K562 (cell line): ENCODE data around the gene COX11. TPM values are rescaled to one million over a fixed set of nuclear protein-coding genes. Genes with fewer than 3 reads are reported as not detected.

ENCODE experiments used
- ATAC-seq: fragments of 200-7000 bp; cut with Tn5 transposase; 3 replicates; pipeline ENCODE4 v1.9.1; 2020; ENCODE audit warnings: moderate library complexity
- BruUV-seq: library from RNA; stranded (reverse); fragments of 400-500 nt; replicated peaks from 2 replicates; lab custom pipeline; 2021; lab: Mats Ljungman, UMichigan
- CTCF ChIA-PET: fragments of 300-600 bp; formaldehyde crosslinking; extraction: SDS; loops from one replicate; lab custom pipeline; 2021; ENCODE audit warnings: low intra/inter-chr PET ratio; lab: Yijun Ruan, JAX
- POLR2A ChIA-PET: fragments of 300-600, 350-650 bp; sonication (Branson Sonifier 250); formaldehyde crosslinking; extraction: SDS; loops from one replicate; lab custom pipeline; 2021; ENCODE audit warnings: antibody characterized with exemption, inconsistent platforms; lab: Yijun Ruan, JAX
- DNase-seq, 4 experiments: peaks; one replicate each; pipeline versions ENCODE4 v3.0.0 to v3.0.0-alpha.2; 2011 to 2018; ENCODE audit warnings: low spot score in 3 of 4, mixed read lengths in 3 of 4; ENCODE audit errors: extremely low read depth in 1 of 4
- FAIRE-seq: peaks from 2 replicates; lab custom pipeline; 2011; peaks lifted over from hg19 to GRCh38; lab: Jason Lieb, UNC
- H2AFZ ChIP-seq: 2 replicates; pipeline ENCODE4 v1.6.0; 2011; ENCODE audit warnings: low read depth, low read length, control low read depth, inconsistent platforms
- H3K27ac ChIP-seq: fragments of 200-600 bp; 3 replicates; pipeline ENCODE4 v1.8.0; 2011; ENCODE audit warnings: low read depth, mild to moderate bottlenecking, control low read depth, inconsistent platforms, low read length, moderate library complexity, mixed read lengths; ENCODE audit errors: extremely low read depth
- H3K27me3 ChIP-seq, 2 experiments: fragments of 300-600 bp in 1 of 2; 2 replicates in 1 of 2; 3 replicates in 1 of 2; pipeline versions ENCODE4 v1.6.0 to v1.8.0; 2011; ENCODE audit warnings: inconsistent platforms in 2 of 2, low read length in 2 of 2, mild to moderate bottlenecking in 1 of 2, mixed read lengths in 1 of 2, moderate library complexity in 1 of 2; ENCODE audit not compliant: control insufficient read depth in 2 of 2, insufficient read depth in 2 of 2
- H3K36me3 ChIP-seq: fragments of 300-600 bp; 3 replicates; pipeline ENCODE4 v1.8.0; 2011; ENCODE audit warnings: mild to moderate bottlenecking, low read length, inconsistent platforms; ENCODE audit not compliant: control insufficient read depth, insufficient read depth
- H3K4me1 ChIP-seq, 2 experiments: fragments of 200-600 bp in 1 of 2; replicated peaks in 1 of 2; 2 replicates in 1 of 2; 3 replicates in 1 of 2; pipeline versions ENCODE4 v1.5.1 to v1.8.0; 2011; ENCODE audit warnings: inconsistent platforms in 2 of 2, low read length in 2 of 2, mild to moderate bottlenecking in 1 of 2, mixed read lengths in 1 of 2, moderate library complexity in 1 of 2; ENCODE audit not compliant: control insufficient read depth in 2 of 2, insufficient read depth in 2 of 2
- H3K4me2 ChIP-seq: 2 replicates; pipeline ENCODE4 v1.6.1; 2011; ENCODE audit warnings: low read length, control low read depth, inconsistent platforms, mixed read lengths; ENCODE audit not compliant: insufficient read depth
- H3K4me3 ChIP-seq: fragments of 200-600 bp; sonication (generic), shearing (Covaris generic); 2 replicates; pipeline ENCODE4 v1.5.1; 2016; ENCODE audit warnings: control low read depth, inconsistent platforms
- H3K79me2 ChIP-seq: fragments of 200-600 bp; 3 replicates; pipeline ENCODE4 v1.8.0; 2011; ENCODE audit warnings: low read length, inconsistent platforms; ENCODE audit not compliant: control insufficient read depth, insufficient read depth
- H3K9ac ChIP-seq, 2 experiments: 2 replicates each; pipeline versions ENCODE4 v1.6.0 to v1.6.1; 2011; ENCODE audit warnings: low read depth in 2 of 2, low read length in 2 of 2, control low read depth in 1 of 2, inconsistent platforms in 1 of 2, mild to moderate bottlenecking in 1 of 2, mixed read lengths in 1 of 2; ENCODE audit not compliant: insufficient read depth in 1 of 2
- H3K9me1 ChIP-seq: one replicate; pipeline ENCODE4 v1.6.0; 2011; ENCODE audit warnings: inconsistent platforms, mild to moderate bottlenecking, low read length, moderate library complexity; ENCODE audit not compliant: control insufficient read depth, insufficient read depth
- H3K9me3 ChIP-seq: replicated peaks from 2 replicates; pipeline ENCODE4 v1.5.1; 2011; ENCODE audit warnings: low read depth, low read length, inconsistent platforms; ENCODE audit not compliant: control insufficient read depth, insufficient read depth
- H4K20me1 ChIP-seq: replicated peaks from 2 replicates; pipeline ENCODE4 v1.6.1; 2011; ENCODE audit warnings: low read length, inconsistent platforms, mixed read lengths; ENCODE audit not compliant: control insufficient read depth, insufficient read depth
- BMI1 ChIP-seq: fragments of 150-350 bp; IDR thresholded peaks from 2 replicates; pipeline ENCODE4 v1.6.1; 2014; ENCODE audit warnings: low read length
- CBFA2T3 ChIP-seq: fragments of 450-650 bp; IDR thresholded peaks from 2 replicates; pipeline ENCODE4 v1.6.1; 2017
- ETV1 ChIP-seq: fragments of 450-650 bp; conservative IDR thresholded peaks from 2 replicates; pipeline ENCODE4 v1.6.1; 2016; ENCODE audit warnings: missing genetic modification characterization, control low read depth, low read depth, missing compliant biosample characterization
- KAT7 ChIP-seq: sonication (generic); formaldehyde crosslinking; IDR thresholded peaks from 2 replicates; pipeline ENCODE4 v1.8.0; 2022; ENCODE audit warnings: missing genetic modification reagents, mild to moderate bottlenecking, borderline replicate concordance
- L3MBTL2 ChIP-seq: fragments of 450-650 bp; IDR thresholded peaks from 2 replicates; pipeline ENCODE4 v1.6.1; 2016; ENCODE audit warnings: mild to moderate bottlenecking, moderate library complexity
- NCOA4 ChIP-seq: fragments of 450-650 bp; IDR thresholded peaks from 2 replicates; pipeline ENCODE4 v1.6.1; 2018; ENCODE audit warnings: mild to moderate bottlenecking; ENCODE audit not compliant: partially characterized antibody
- SMARCA4 ChIP-seq: fragments of 450-650 bp; IDR thresholded peaks from 2 replicates; pipeline ENCODE4 v1.6.1; 2016
- SP1 ChIP-seq: sonication (generic); formaldehyde crosslinking; IDR thresholded peaks from 2 replicates; pipeline ENCODE4 v1.8.1; 2022; ENCODE audit warnings: mild to moderate bottlenecking, missing genetic modification reagents
- TEAD1 ChIP-seq, 2 experiments: fragments of 450-650 bp in 1 of 2; sonication (generic) in 1 of 2; formaldehyde crosslinking; IDR thresholded peaks; 2 replicates each; pipeline versions ENCODE4 v1.4.0 to v1.8.0; 2020 to 2022; ENCODE audit warnings: mild to moderate bottlenecking in 2 of 2, missing genetic modification reagents in 1 of 2
- ZNF354B ChIP-seq: fragments of 250-450 bp; sonication (Bioruptor Pico); IDR thresholded peaks from 2 replicates; pipeline ENCODE4 v1.4.0; 2020
- ZNF830 ChIP-seq: fragments of 250-450 bp; sonication (Bioruptor Pico); IDR thresholded peaks from 2 replicates; pipeline ENCODE4 v1.5.0; 2021; ENCODE audit warnings: mild to moderate bottlenecking
- ZZZ3 ChIP-seq: fragments of 450-650 bp; IDR thresholded peaks from 2 replicates; pipeline ENCODE4 v1.6.1; 2016; ENCODE audit warnings: antibody characterized with exemption, mild to moderate bottlenecking, moderate library complexity
- WGBS: fragments of 100-300 bp; shearing (Covaris generic); methylation state at CpG from one replicate; pipeline ENCODE4 v1.1.6; 2016; ENCODE audit warnings: low coverage, mixed read lengths; ENCODE audit not compliant: insufficient coverage; ENCODE audit errors: missing lambda C conversion rate; 5-methylcytosine and 5-hydroxymethylcytosine counted together
- in situ Hi-C: fragments of 300-500 bp; cut with MboI; formaldehyde crosslinking; loops from 4 replicates; pipeline ENCODE4 v1.15.0; 2018; ENCODE audit warnings: inconsistent platforms, mixed read lengths
- intact Hi-C: fragments of 100-400 bp; cut with micrococcal nuclease; formaldehyde crosslinking; loops from 2 replicates; pipeline ENCODE4 v1.14.2; 2022
- polyA plus RNA-seq, 8 experiments: library from polyadenylated mRNA; depleted of rRNA in 4 of 8; stranded (reverse) in 5 of 8; unstranded in 3 of 8; fragments of >200 nt; fragmentation: Nextera tagmentation in 2 of 8; fragmentation: Illumina TruSeq in 1 of 8; extraction: Ambion mirVana in 2 of 8; extraction: Trizol in 1 of 8; gene quantifications; 2 replicates each; pipeline versions ENCODE4 v1.2.1 to v1.2.3, GENCODE V29; 2011 to 2014; ENCODE audit warnings: inconsistent platforms in 1 of 8, missing spikeins in 1 of 8
- total RNA-seq, 7 experiments: library from RNA; depleted of rRNA in 6 of 7; stranded (reverse); fragments of >200 nt in 6 of 7; fragmentation: Illumina TruSeq in 2 of 7; extraction: Trizol in 2 of 7; gene quantifications; 2 replicates each; pipeline versions ENCODE4 v1.2.1 to v1.2.3, GENCODE V29; 2011 to 2021; ENCODE audit warnings: low replicate concordance in 1 of 7
- TF ChIP-seq, protein P1 (sequence below): sonication (generic); formaldehyde crosslinking; IDR thresholded peaks from 2 replicates; pipeline ENCODE4 v1.8.1; 2023; ENCODE audit warnings: mild to moderate bottlenecking, missing genetic modification reagents, moderate library complexity

Gene COX11
- total and polyA plus RNA-seq, 9 of the 15 experiments (the other 6 are each of a cell fraction or from before 2014, with no cell fraction given), result 18.5 to 112 (median 30.7) TPM

GRCh38 chr17:54951286-54951685 lies 17.2 kb downstream of the COX11 start:
- Histone ChIP-seq H3K79me2 (no peaks in the 10 kb centered on the region), H3K4me2 (no peak overlapping the region), H3K9ac (no peak overlapping the region), H2AFZ (no peak overlapping the region), H3K27ac (no peak overlapping the region), H3K36me3 (peaks cover 31% of the 10 kb centered on the region; the same call in 2 of the 3 replicates), H3K27me3 (no peaks in the 10 kb centered on the region), H4K20me1 (no peaks in the 10 kb centered on the region), H3K9me3 (no peaks in the 10 kb centered on the region), H3K4me3 (no peak overlapping the region), H3K4me1 (no peaks in the 10 kb centered on the region; a peak in 2 of 5 replicates), H3K9me1 (no peaks in the 10 kb centered on the region)
- WGBS, result 46% methylated on average over 4 of the region's 4 CpGs
- CTCF ChIA-PET, result no interaction called here
- BruUV-seq, result no TSS peak
- DNase-seq (no peak), FAIRE-seq (no peak), ATAC-seq (no peak)
- no peak for TF ChIP-seq BMI1
- TF ChIP-seq ZZZ3, result no peak
- TF ChIP-seq CBFA2T3, result no peak
- in situ Hi-C loops (no loop called here), intact Hi-C loops (no loop called here)
- POLR2A ChIA-PET, result interaction anchor here (1.0 to 1.7 kb wide), 2 partner anchors 9 to 19 kb away, joined by 4 to 5 read pairs; no protein-coding TSS in a partner anchor

- in situ Hi-C loops (no loop called here), intact Hi-C loops (no loop called here)
- POLR2A ChIA-PET, result interaction anchor here (1.0 to 1.7 kb wide), 2 partner anchors 10 to 20 kb away, joined by 4 to 5 read pairs; no protein-coding TSS in a partner anchor
- Histone ChIP-seq H3K27me3 (no peaks in the 10 kb centered on the region), H2AFZ (no peak overlapping the region), H3K36me3 (peaks cover 28% of the 10 kb centered on the region; the same call in 2 of the 3 replicates), H4K20me1 (no peaks in the 10 kb centered on the region), H3K9ac (no peak overlapping the region), H3K9me3 (no peaks in the 10 kb centered on the region), H3K4me2 (no peak overlapping the region), H3K4me3 (no peak overlapping the region), H3K4me1 (no peaks in the 10 kb centered on the region; a peak in 2 of 5 replicates), H3K9me1 (no peaks in the 10 kb centered on the region), H3K27ac (no peak overlapping the region), H3K79me2 (no peaks in the 10 kb centered on the region)
- WGBS, result 93% methylated on average over 2 of the region's 2 CpGs
- BruUV-seq, result no TSS peak
- CTCF ChIA-PET, result no interaction called here
- ATAC-seq (no peak), DNase-seq (no peak), FAIRE-seq (no peak)
- TF ChIP-seq ZNF830, result no peak
- no peak for TF ChIP-seq L3MBTL2
- no peak for TF ChIP-seq SP1 (CRISPR knock-in tag)
- no peak for TF ChIP-seq ETV1
- no peak for TF ChIP-seq ZNF354B (CRISPR knock-in tag)
- TF ChIP-seq NCOA4, result no peak
- no peak for TF ChIP-seq KAT7 (CRISPR knock-in tag)
- no peak for TF ChIP-seq TEAD1 (CRISPR knock-in tag; IDR thresholded peaks at IDR 0.05)
- no peak for TF ChIP-seq SMARCA4
- TF ChIP-seq, protein P1, sequence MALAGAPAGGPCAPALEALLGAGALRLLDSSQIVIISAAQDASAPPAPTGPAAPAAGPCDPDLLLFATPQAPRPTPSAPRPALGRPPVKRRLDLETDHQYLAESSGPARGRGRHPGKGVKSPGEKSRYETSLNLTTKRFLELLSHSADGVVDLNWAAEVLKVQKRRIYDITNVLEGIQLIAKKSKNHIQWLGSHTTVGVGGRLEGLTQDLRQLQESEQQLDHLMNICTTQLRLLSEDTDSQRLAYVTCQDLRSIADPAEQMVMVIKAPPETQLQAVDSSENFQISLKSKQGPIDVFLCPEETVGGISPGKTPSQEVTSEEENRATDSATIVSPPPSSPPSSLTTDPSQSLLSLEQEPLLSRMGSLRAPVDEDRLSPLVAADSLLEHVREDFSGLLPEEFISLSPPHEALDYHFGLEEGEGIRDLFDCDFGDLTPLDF, result no peak
Observed at GRCh38 chr17:54950116-54950515, 18.3 kb downstream of the COX11 start.
